Rectal smooth muscle tissue (tissue), 1 donor: ENCODE data around the gene SSRP1.

Experiments used
- H3K27ac ChIP-seq: one replicate; pipeline ENCODE4 v1.7.0; 2013; ENCODE audit warnings: low read depth, low read length, inconsistent platforms
- H3K27me3 ChIP-seq: one replicate; pipeline ENCODE4 v1.7.0; 2013; ENCODE audit warnings: low read length; ENCODE audit not compliant: control insufficient read depth, insufficient read depth
- H3K36me3 ChIP-seq: one replicate; pipeline ENCODE4 v1.7.0; 2013; ENCODE audit warnings: low read length; ENCODE audit not compliant: control insufficient read depth, insufficient read depth
- H3K4me1 ChIP-seq: one replicate; pipeline ENCODE4 v1.7.0; 2013; ENCODE audit warnings: low read length; ENCODE audit not compliant: control insufficient read depth, insufficient read depth
- H3K4me3 ChIP-seq: one replicate; pipeline ENCODE4 v1.7.0; 2013; ENCODE audit warnings: low read length
- H3K9ac ChIP-seq: one replicate; pipeline ENCODE4 v1.7.0; 2013; ENCODE audit warnings: low read length

Gene SSRP1

DNA sequence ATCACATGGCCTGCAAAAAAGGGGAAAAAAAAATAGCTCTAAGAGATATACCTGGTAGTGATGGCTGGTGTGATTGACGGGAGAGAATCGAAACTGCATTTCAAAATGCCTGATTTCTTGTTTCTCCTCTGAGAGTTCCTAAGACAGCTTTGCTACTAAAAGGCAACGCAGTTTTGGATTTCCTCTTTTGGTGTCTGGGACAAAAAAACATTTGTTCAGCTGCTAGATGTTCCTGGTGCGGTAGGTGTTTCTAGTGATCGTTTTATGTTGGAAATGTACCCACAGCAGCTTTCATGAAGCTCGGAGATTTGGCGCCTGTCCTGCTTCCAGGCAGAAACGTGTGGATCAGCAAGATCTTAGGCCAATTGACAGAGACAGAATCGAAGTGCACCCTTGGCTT lies 20.6 kb upstream of the SSRP1 start:
- H3K4me3 ChIP-seq: no peak overlapping the region
- H3K4me1 ChIP-seq: no peaks in the 10 kb centered on the region
- no peak overlapping the region for H3K9ac ChIP-seq
- H3K36me3 ChIP-seq: no peaks in the 10 kb centered on the region
- H3K27me3 ChIP-seq: no peaks in the 10 kb centered on the region
- H3K27ac ChIP-seq: no peak overlapping the region

DNA sequence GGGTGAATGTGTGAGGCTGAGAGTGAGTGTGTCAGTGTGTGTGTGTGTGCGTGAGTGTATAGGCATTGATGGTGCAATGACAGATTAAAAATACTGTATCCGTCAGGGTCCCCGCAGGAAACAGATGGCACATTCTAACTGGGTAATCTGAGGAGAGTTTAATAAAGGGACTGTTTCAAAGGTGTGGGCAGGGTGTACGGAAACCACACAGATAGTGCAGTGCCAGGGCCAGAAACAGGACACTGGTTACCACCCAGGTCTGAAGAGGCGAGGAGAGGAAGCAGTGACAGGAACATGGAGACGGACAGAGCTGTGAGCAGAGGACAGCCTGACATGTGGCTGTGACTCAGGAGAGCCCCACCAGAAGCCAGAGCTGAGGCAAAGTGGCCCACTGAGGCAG lies 19.0 kb upstream of the SSRP1 start:
- H3K4me1 ChIP-seq: no peaks in the 10 kb centered on the region
- H3K4me3 ChIP-seq: no peak overlapping the region
- no peaks in the 10 kb centered on the region for H3K27me3 ChIP-seq
- H3K9ac ChIP-seq: no peak overlapping the region
- H3K36me3 ChIP-seq: no peaks in the 10 kb centered on the region
- H3K27ac ChIP-seq: no peak overlapping the region

DNA sequence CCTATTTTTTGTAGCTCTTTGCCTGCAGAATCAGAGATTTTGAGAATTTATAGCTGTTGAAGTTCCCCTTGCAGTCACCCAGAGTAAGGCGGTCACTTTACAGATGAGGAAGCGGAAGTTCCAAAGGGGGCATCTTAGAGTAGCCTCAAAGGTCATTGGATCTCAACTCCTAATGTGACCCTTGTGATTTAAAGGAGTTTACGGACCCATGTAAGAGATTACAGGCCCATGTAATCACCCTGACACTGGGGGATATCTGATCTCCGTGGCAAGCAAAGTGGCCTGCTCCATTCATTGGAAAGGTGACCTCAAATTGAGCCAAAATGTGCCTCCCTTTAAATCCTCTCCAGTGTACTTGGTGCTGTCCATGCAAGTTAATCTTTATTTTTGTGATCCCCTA lies 18.2 kb upstream of the SSRP1 start:
- Histone ChIP-seq H3K4me1 (no peaks in the 10 kb centered on the region), H3K27me3 (no peaks in the 10 kb centered on the region), H3K9ac (no peak overlapping the region), H3K4me3 (no peak overlapping the region), H3K36me3 (no peaks in the 10 kb centered on the region), H3K27ac (no peak overlapping the region)

DNA sequence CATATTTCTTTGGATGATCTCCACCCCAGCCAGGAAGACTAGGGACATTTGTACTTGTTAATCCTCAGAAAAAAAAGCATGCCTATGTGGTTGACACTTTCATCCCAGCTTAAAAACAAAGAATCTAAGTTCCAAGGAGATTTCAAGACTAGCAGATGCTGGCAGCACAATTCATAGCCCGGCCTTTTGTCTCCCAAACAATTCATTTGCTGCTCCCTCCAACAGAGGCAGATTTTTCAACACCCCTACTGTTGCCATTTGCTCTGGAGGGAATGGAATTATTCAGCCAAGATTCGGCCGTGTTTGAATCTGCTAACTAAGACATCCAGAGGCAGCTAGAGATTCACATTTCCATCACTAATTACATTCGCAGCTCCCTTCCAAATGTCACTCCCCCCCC lies 17.8 kb upstream of the SSRP1 start:
- H3K27ac ChIP-seq: no peak overlapping the region
- no peak overlapping the region for H3K4me3 ChIP-seq
- no peak overlapping the region for H3K9ac ChIP-seq
- H3K27me3 ChIP-seq: no peaks in the 10 kb centered on the region
- no peaks in the 10 kb centered on the region for H3K4me1 ChIP-seq
- no peaks in the 10 kb centered on the region for H3K36me3 ChIP-seq

- Histone ChIP-seq H3K36me3 (no peaks in the 10 kb centered on the region), H3K27me3 (no peaks in the 10 kb centered on the region), H3K4me3 (no peak overlapping the region), H3K27ac (no peak overlapping the region), H3K4me1 (no peaks in the 10 kb centered on the region), H3K9ac (no peak overlapping the region)
These were observed 17.3 kb upstream of the SSRP1 start for GRCh38 chr11:57353036-57353435.

DNA sequence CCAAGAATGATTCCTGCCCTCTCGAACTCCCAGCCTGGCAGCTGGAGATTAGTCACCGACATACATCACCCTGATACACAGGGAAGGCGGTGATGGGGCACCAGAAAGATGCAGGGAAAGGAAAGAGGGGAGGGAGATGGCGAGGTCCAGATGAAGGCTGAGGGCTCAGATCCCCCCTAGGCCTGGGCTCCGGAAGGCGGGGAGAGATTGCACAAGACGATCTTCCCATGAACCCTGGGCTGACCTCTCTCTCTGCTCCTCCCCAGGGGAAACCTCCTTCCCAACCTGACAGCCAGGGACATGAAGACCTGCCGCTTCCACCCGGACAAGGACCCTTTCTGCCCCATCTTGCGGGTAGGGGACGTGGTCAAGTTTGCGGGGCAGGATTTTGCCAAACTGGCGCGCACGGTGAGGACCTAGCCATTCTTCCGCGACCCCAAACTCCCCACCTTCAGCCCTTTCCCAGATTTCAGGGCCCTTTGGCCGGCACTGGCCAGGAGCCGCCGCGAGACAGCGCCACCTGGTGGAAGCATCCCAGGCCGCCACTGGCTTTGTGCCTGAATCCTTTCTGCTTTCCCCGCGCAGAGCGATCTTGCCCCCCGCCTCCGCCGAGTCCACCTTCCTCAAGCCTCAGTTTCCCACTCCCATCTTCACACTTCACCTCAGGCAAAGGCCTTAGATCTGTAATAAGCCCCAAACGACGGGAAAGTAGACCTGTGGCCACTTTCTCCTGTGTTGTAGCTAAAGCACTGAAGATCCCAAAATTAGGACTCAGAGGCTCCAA lies 14.0 kb upstream of the SSRP1 start:
- H3K4me3 ChIP-seq: no peak overlapping the region
- H3K27ac ChIP-seq: no peak overlapping the region
- no peaks in the 10 kb centered on the region for H3K27me3 ChIP-seq
- H3K36me3 ChIP-seq: no peaks in the 10 kb centered on the region
- no peak overlapping the region for H3K9ac ChIP-seq
- H3K4me1 ChIP-seq: no peaks in the 10 kb centered on the region

GRCh38 chr11:57348636-57349313 lies 13.1 kb upstream of the SSRP1 start:
- H3K4me1 ChIP-seq: no peaks in the 10 kb centered on the region
- H3K27me3 ChIP-seq: no peaks in the 10 kb centered on the region
- no peaks in the 10 kb centered on the region for H3K36me3 ChIP-seq
- H3K9ac ChIP-seq: no peak overlapping the region
- no peak overlapping the region for H3K27ac ChIP-seq
- H3K4me3 ChIP-seq: no peak overlapping the region

DNA sequence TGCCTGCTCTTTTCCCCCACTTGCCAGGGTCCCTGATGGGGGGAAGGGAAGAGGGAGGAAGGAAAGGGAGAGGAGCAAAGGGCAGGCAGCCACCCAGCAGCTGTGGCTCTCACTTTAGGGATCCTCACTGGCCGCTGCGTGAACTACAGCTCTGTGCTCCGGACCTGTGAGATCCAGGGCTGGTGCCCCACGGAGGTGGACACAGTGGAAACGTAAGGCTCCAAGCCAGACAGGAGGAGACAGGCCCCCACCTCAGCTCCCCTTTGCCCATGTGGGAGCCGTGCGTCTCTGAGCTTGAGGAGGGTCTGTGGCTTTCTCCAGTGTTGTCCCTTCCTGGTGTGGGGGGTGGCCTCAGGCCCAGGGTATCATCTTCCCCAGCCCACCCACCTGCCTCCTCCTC lies 12.4 kb upstream of the SSRP1 start:
- no peak overlapping the region for H3K4me3 ChIP-seq
- H3K36me3 ChIP-seq: no peaks in the 10 kb centered on the region
- H3K27ac ChIP-seq: no peak overlapping the region
- no peak overlapping the region for H3K9ac ChIP-seq
- no peaks in the 10 kb centered on the region for H3K27me3 ChIP-seq
- H3K4me1 ChIP-seq: no peaks in the 10 kb centered on the region

DNA sequence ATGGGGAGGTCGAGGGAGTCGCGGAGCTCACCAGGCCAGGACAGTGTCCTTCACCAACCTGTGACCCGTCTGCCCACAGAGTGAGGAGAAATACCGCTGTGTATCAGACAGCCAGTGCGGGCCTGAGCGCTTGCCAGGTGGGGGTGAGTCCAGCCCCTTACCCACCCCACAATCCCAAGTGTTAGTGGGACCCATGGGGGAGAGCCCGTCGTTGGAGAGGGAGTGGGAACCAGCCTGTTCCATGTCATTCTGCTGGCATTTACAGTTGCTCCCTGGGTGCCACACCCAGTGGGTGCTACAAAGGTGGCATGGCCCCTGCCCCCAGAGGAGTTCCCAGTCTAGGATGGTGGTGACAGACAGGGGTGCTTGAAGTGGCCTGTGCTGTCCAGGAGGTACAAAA lies 11.6 kb upstream of the SSRP1 start:
- no peaks in the 10 kb centered on the region for H3K27me3 ChIP-seq
- H3K4me3 ChIP-seq: no peak overlapping the region
- H3K9ac ChIP-seq: no peak overlapping the region
- no peaks in the 10 kb centered on the region for H3K4me1 ChIP-seq
- H3K36me3 ChIP-seq: no peaks in the 10 kb centered on the region
- no peak overlapping the region for H3K27ac ChIP-seq

GRCh38 chr11:57345555-57346211 lies 10.0 kb upstream of the SSRP1 start:
- no peaks in the 10 kb centered on the region for H3K27me3 ChIP-seq
- no peaks in the 10 kb centered on the region for H3K4me1 ChIP-seq
- H3K9ac ChIP-seq: no peak overlapping the region
- H3K4me3 ChIP-seq: no peak overlapping the region
- H3K27ac ChIP-seq: no peak overlapping the region
- no peaks in the 10 kb centered on the region for H3K36me3 ChIP-seq

GRCh38 chr11:57344826-57345225 lies 9.1 kb upstream of the SSRP1 start:
- H3K9ac ChIP-seq: no peak overlapping the region
- no peak overlapping the region for H3K4me3 ChIP-seq
- no peaks in the 10 kb centered on the region for H3K4me1 ChIP-seq

GRCh38 chr11:57343825-57344224 lies 8.1 kb upstream of the SSRP1 start:
- Histone ChIP-seq H3K27ac (no peak overlapping the region), H3K9ac (no peak overlapping the region), H3K4me3 (no peak overlapping the region), H3K36me3 (no peaks in the 10 kb centered on the region), H3K4me1 (no peaks in the 10 kb centered on the region), H3K27me3 (no peaks in the 10 kb centered on the region)

More at GRCh38 chr11:57344826-57345225, 9.1 kb upstream of the SSRP1 start:
- H3K27me3 ChIP-seq: no peaks in the 10 kb centered on the region
- H3K36me3 ChIP-seq: no peaks in the 10 kb centered on the region
- H3K27ac ChIP-seq: no peak overlapping the region
